Activated CD4-positive, alpha-beta T cell treated with anti-CD3 and anti-CD28 coated beads for 4 hours (primary cell): Measurements from ENCODE around the gene CYSRT1.

Experiments used
- DNase-seq, 2 donors: peaks; one replicate each; pipeline ENCODE4 v3.0.0-alpha.2; 2020

Gene CYSRT1

DNA sequence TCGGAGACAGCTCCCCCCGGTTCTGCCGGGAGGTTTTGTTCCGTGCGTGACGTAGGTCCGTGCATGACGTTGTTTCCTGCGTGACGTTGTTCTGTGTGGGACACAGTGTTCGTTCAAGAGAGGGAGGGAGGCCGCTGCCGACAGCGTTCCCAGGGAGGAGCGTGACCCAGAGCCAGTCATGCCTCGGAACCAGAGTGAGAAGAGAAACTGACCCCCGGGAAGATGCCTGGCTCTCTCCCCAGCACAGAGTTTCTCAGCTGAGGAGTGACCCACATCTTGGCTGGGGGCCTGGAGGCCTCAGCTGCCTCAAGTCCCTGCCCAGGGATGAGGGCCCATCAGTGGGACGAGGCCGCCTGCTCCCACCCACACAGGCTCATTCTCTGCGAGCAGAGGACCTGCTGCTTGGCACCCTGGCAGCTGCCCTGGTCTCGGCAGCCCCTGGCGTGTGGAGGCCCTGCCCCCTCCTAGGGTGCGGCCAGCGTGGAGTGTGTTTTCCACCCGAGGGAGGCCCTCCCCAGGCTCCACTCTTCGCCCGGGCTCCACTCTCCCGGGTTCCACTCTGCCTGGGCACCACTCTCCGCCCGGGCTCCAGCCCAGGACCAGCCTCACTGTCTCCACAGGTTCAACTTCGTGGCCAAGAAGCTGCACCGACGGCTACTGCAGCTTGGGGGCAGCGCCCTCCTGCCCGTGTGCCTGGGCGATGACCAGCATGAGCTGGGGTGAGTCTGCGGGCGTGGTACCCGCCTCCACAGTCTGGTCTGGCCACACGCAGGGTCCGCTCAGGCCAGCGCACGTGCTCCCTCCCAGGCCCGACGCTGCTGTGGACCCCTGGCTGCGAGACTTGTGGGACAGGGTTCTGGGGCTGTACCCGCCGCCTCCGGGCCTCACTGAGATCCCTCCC is 11.6 kb upstream of the CYSRT1 start:
- no peak for DNase-seq

DNA sequence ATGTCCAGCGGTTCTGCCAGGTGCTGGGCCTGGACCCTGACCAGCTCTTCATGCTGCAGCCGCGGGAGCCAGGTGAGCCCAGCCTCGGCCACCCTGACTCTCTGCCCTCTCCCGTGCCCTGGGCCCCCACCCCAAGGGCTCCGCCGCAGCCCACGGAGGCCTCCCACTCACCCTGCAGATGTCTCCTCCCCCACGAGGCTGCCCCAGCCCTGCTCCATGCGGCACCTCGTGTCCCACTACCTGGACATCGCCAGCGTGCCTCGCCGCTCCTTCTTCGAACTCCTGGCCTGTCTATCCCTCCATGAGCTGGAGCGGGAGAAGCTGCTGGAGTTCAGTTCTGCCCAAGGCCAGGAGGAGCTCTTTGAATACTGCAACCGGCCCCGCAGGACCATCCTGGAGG is 10.4 kb upstream of the CYSRT1 start:
- DNase-seq, result no peak

DNA sequence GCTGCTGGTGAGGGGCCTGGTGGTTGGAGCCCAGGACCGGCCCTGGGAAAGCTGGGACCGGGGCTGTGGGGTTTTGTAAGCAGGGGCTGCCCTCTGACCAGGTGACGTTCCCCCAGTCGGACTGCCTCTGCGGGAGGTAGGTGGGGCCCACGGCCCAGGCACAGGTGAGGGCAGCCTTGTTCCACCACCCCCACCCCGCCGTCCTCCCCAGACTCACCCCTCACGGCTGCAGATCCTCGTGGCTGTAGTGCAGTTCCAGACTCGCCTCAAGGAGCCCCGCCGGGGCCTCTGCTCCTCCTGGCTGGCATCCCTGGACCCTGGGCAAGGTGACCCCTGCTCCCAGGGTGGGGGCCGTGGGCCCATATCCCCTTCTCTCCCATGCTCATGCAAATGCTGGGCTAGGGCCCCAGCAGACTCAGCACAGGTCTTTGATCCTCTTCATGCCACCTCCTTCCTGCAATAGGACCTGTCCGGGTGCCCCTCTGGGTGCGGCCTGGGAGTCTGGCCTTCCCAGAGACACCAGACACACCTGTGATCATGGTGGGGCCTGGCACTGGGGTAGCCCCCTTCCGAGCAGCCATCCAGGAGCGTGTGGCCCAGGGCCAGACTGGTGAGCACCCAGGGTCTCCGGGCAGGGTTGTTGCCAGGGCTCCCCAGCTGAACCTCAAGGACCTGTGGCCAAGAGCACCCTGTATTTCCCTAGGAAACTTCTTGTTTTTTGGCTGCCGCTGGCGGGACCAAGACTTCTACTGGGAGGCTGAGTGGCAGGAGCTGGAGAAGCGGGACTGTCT is 9.6 kb upstream of the CYSRT1 start:
- no peak for DNase-seq

DNA sequence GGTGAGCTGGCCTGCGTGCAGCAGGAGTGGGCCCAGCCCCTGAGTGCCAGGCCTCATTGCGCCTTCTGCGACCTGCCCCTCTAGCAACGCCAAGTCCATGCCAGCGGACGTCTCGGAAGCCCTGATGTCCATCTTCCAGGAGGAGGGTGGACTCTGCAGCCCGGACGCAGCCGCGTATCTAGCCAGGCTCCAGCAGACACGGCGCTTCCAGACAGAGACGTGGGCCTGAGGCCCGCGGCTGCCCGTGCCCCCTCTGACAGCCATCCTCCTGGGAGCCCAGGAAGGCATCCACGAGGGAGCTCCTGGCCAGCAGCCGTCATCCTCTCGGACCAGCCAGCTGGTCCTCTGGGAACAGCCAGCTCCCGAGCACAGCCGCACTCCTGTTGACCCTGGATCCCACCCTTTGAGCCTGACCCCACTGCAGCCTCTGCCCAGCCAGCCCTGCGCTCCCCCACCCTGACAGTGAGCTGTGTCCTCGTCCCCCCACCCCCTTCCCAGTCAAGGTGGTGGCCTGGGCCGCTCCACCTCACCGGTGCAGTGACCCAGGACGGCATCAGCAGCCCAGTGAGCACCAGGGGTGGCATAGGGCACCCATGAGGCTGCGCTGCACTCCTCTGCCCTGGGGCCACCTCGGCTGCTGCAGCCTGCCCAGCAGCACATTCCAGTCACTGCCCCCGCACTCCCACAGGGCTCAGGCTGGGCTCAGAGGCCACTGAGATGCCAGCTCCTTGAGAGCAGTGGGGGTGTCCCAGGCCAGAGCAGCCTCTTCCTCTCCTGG is 8.6 kb upstream of the CYSRT1 start:
- DNase-seq, result no peak

DNA sequence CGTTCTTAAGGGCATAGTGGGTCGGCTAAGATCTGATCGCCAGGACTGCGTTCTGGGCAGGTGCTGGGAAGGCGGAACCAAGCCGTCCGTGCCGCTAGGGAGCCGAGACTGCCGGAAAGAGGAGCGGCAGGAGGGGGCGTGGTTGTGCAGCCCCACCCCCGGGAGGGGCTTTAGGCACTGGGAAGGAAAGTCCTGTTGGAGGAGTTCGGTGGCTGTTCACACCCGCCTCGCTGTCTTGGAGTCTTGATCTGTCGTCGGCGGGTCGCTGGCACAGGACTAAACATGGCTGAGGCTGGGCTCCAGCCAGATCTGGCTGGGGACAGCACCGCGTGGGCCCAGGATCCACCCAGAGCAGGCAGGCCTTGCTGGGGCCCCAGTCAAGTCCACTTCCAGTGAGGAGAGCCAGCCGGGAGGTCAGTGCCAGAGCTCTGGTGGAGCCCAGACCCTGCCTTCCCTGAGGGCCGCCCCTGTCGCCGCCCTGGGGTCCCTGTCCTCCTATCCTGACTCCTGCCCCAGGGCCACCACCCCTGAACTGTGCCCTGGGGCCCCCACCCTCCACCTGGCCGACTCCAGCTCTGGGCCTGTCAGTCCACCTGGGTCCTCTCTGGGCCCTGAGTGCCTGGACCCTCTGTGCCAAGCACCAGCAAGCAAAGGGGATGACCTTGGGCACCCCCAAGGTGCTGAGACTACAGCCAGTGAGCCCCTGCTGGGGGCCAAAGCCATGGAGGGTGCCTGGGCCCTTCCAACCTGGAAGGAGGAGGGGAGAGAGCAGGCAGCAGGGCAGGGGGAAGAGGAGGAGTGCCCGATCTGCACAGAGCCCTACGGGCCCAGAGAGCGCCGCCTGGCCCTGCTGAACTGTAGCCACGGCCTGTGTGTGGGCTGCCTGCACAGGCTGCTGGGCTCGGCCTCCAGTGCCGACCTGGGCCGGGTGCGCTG is 7.4 kb upstream of the CYSRT1 start:
- no peak for DNase-seq

DNA sequence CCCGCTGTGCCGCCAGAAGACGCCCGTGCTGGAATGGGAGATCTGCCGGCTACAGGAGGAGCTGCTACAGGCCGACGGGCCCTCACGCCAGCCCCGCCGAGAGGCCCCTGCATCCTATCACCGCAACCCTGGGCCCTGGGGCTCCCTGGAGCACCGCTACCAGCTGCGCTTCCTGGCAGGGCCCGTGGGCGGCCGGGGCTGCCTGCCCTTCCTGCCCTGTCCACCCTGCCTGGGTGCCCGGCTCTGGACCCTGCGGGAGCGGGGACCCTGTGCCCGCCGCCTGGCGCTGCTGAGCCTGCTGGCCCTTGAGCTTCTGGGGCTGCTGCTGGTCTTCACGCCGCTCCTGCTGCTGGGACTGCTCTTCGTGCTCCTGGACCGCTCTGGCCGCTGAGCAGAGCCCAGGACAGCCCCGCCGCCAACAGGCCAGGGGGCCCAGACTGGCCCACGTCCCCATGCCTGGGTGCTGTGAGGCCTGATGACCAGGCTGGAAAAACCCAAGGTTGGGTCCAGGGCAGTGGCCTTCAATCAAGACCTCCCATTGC is 6.7 kb upstream of the CYSRT1 start:
- no peak for DNase-seq

DNA sequence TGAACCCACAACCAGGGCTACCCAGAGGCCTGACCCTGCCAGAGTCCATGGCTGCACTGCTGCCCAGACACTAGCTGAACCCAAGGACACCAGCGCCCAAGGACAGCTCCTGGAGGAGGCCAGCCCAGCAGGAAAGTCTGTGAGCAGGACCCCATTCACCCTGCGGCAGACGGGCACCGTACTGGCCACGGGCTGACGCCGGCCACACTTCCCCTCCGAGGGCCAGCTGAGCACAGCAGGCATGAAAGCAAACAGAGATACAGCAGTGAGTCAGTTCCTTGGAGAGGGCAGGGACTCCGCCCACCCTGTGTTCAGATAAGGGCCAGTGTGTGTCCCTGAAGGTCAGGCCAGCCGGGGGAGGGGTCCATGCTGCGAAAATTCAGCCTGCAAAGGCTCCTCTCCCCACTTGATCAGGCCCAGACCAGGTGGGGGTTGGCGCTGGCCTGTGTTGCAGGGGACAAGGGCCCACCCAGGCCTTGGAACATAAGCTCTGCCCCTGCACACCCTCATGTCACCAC is 6.2 kb upstream of the CYSRT1 start:
- no peak for DNase-seq

DNA sequence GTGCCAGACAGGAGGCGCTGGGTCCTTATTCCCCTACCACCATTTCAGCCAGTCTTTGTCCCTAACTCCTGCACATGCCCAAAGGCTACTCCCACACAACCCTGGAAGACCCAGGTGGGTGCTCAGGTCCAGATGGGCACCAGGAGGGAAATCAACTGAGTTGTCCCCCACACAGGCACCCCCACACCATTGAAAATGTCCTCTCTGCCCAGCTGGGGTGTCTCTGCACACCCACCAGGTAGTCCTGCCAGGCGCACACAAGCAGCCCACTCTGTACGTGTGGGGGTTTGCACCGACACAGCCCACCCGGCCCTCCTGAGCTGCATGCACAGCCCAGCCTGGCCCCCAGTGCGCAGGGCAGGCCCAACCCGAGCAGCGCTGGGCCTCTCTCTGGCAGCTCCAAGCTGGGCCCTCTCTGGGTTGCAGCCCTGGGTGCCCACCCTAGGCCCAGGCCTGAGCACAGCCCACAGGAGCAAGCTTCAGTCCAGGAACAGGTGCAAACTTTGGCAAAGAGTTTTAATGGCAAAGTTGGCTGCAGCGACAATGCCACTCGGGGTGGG is 5.1 kb upstream of the CYSRT1 start:
- DNase-seq, result no peak

DNA sequence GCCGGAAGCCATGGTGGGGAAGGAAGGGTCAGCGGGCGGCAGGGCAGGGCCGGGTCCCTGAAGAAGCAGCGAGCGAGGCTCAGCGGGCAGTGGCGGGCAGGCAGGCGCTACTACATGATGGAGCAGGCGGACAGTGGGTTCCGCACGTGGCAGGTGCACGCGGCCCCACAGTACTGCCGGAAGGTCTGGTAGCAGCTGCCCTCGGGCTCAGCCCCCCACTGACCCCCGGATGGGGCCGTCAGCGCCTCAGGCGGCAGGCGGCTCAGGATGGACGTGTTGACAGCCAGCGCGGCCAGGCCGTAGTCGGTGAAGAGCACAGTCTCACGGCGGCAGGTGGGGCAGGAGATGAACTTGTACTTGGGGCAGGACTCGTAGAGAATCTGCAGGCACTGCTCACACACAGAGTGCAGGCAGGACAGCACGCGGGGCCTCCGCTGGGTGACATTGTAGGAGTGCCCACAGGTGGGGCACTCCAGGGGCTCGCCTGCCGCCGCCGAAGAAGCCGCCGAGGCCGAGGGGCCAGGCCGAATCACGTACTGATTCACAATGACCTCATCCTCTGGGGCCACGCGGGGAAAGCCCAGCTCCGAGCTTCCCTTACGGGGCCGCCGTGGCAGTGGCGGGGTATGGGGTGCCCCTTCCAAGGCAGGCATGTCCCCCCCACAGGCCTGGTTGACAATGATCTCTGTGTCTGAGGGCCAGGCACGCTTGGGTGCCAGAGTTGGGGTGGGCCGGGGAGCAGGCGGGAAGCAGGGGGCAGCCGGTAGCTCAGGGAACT is 4.5 kb upstream of the CYSRT1 start:
- no peak for DNase-seq

DNA sequence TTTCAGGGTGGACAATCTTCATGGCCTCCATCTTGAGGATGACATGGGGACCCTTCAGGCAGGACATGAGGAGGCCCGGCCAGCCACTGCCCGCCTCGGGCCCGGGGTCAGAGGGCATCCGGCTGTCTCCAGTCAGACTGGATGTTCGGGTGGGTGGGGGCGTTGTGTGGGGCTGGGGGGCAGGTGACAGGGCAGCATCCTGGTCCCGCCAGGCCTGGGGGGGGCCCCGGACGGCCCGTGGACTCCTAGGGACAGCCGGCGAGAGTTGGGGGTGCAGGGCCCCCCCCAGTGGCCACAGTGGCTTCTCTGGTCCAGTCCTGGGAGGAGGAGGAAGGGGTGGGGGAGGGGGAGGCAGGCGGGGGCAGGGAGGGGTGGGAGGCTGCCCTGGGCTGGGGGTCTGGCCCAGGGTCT is 3.9 kb upstream of the CYSRT1 start:
- no peak for DNase-seq

DNA sequence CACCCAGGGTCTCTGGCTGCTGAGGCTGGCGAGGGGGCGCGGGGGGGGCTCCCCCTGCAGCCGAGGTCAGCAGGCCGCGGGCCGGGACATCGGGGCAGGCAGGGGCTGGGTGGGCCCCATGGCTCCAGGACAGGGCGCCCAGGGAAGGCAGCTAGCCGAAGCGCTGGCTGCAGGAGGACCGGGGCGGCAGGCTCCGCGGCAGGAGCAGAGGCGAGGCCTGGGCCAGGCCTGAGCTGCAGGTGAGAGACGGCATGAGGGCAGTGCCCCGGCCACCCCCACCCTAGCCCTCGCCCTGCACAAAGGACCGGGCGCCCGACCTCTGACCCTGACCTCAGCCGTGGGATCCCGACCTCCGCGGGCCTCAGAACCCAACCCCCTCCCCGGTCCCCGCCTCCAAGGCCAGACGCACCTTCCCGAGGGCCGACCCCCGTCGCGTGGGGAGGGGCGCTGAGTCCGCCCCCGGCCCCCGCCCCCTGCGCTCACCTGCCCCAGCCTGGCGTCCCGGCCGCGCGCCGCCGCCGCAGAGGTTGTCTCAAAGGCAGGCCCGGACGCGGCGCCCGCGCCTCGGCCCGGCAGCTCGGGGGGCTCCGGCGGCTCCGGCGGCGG is 3.4 kb upstream of the CYSRT1 start:
- DNase-seq, result no peak

DNA sequence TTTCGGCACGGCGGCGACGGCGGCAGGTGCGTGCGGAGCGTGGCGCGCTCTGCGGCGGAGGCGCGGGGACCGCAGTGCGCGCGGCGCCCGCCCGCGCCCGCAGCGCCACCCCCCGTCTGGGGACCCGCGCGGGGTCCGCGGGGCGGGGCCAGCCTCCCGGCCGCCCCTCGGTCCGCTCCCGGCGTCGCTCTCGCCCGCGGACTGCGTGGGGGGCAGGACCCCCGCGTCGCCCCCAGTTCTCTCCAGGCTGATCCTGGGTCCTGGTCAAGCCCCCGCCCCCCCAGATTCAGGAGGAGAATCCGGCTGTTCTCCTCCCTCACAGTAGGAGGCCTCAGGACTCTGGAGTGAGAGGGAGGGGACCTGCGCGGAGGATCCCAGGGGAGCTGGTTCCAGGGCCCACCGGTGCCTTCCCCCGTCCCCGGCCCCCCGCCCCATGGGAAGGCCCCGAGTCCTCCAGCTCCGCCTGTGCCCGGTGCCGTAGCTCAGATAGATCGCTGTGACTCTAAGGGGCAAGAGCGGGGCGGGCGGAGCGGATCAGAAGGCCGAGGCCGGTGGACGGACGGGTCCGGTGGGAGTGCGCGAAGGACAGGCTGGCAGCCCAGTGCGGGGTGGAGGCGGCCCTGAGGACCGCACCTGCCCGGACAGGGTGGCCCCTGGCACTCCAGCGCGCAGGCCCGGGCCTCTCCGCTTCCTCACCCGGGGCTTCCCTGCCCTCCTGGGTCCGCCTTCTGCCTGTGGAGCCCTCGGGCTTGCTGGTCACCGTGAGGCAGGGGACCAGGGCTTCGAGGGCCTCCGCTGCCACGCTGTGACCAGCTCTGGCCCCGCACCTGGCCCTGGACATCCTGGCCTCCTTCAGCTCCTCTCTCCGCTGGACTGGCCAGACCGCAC is 2.5 kb upstream of the CYSRT1 start, which contains the start of gene RNF208:
Gene RNF208, minus strand, starts transcription at position 51 of the 888 bp plus-strand sequence. CDS start 1,028 bp downstream, outside the sequence.
- DNase-seq, result no peak

DNA sequence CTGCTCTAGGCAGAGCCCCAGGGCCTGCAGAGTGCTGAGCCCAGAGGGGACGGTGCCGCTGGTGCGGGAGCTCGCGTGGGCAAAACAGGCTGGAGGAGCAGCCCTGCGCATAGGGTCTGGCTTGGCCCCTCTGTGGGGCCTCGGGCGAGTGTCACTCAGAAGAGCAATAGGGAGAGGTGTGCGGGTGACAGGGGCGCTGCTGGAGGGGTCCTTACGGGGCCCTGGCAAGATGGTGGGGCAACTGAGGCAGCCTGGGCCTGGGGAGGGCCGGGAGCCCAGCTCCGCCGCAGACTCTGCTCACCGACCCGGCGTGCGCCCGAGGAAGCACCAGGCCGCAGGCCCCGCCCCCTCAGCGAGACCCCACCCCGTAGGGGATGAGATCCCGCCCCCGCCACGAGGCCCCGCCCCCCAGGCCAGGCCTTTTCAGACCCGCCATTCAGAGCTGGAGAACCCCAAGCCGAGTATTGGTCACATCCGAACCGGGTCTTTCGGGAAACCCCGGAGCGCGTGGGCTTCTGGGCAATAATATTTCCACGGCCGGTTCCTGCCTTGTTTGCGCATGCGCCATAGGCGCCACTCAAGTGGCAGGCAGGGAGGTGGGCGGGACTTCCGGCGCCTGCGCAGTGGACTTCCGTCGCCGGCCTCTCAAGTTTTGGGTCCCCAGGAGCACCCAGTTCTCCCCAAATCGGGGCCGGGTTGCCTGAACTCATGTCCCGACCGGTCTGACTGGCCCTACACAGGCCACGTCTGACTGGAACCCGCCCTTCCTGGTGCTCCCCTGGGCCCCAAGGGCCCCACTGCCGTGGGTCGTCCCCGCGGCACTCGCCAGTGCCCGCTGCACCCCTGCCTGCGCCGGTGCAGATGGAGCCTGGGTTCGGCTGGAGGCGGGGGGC is 1.6 kb upstream of the CYSRT1 start:
- peak; percentile 97 to 99 for DNase-seq

DNA sequence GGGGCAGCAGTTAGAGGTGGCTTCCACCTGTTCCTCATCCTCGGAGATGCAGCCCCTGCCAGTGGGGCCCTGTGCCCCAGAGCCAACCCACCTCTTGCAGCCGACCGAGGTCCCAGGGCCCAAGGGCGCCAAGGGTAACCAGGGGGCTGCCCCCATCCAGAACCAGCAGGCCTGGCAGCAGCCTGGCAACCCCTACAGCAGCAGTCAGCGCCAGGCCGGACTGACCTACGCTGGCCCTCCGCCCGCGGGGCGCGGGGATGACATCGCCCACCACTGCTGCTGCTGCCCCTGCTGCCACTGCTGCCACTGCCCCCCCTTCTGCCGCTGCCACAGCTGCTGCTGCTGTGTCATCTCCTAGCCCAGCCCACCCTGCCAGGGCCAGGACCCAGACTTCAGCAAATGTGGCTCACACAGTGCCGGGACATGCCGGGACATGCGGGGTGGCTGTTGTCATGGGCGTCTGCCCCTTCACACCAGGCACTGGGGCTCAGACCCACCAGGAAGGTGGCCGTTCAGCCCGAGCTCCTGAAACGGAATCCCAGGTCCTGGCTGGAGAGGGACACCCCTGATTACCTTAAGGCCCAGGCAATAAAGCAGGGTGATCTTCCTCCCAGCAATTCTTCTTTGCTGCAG is 841 bp downstream of the CYSRT1 start:
- no peak for DNase-seq

DNA sequence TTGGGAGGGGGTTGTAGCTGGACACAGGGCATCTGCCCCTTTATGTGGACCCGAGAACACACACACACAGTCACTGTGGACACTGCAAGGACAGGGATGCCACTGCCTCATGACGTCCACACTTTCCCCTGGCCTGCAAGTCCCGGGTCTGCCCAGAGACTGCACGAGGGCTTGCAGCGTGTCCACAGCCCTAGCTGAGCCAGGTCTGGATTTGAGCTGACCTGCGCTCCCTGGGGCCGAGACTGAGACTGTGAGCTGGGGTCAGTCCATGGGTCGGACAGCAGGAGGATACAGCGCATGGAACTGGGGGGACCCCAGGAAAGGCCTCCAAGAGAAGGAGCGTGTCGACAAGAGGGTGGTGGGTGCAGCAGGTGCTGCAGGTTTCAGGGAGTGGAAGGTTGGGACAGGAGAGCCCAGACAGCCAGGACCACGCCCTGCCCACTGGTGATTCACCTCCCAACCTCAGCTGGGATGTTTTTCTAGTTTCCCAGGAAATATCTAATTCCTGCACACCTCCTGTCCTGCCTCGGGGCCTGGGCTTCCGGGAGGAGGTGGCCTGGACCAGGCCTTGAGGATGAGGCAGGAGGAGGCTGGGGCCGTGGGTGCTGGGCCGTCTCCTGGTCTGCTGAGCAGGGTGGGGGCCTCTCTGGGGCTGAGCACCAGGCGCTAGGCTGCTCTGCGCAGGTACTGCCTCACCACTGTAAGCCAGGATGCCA is 1.5 kb downstream of the CYSRT1 start:
- DNase-seq, result no peak

DNA sequence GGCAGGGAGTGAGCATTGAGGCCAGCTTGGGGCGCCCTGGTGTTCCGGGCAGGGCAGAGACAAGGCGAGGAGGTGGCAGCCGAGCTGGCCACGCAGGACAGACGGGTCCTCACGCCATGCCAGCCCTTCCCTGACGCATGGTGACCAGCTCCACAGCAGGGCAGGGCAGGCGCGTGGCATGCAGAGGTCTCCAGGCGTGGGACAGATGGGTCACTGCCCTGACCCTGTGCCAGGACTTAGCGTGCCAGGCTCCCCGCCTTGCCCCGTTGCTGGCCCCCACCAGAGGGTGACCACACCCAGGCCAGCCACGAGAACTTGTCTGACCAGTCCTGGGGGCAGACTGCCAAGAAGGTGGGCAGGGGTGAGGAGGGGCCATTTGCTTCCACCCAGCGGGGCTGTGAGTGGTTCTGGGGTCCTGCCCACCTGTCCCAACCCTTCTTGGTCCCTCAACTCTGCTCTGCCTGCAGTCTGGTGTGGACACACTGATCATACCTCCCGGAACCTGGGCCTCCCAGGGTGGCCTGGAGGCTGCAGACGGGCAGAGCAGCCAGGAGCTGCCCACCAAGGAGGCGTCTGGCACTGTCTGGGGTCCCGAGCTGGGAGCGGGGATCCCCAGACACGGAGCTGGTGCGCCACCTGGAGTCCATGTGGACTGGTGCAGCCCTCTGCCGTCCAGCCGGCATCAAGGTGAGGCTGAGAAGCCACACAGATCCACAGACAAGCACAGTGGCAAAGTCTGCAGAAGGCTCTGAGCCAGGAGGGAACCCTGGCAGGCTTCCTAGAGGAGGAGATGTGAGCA is 2.3 kb downstream of the CYSRT1 start, which contains the start of gene RNF224:
Gene RNF224, plus strand, starts transcription at position 449 of the 799 bp plus-strand sequence. CDS start 834 bp downstream, outside the sequence.
- DNase-seq, result peak; percentile 78 to 81
